Fibroblast of skin of left quadriceps (primary cell): ENCODE results near the gene SDC4.
A peak's percentile ranks its signal among the peaks of the same experiment; 100 is the strongest.

Experiments used
- DNase-seq, 2 experiments: peaks; one replicate each; pipeline ENCODE4 v3.0.0-alpha.2; 2013; ENCODE audit warnings: low read depth in 2 of 2

SDC4 gene

GRCh38 chr20:45297786-45298497 lies 50.3 kb downstream of the SDC4 start:
- DNase-seq, result no peak

- no peak for DNase-seq
These were observed 53.6 kb downstream of the SDC4 start for GRCh38 chr20:45294659-45295058.

- no peak for DNase-seq
These were observed 54.2 kb downstream of the SDC4 start for GRCh38 chr20:45294003-45294368.

GRCh38 chr20:45293041-45294002 lies 54.9 kb downstream of the SDC4 start:
- peak; percentile 17 to 30 for DNase-seq

- DNase-seq, result no peak
These were observed 55.9 kb downstream of the SDC4 start for GRCh38 chr20:45292343-45292742.

- no peak for DNase-seq
These were observed 56.7 kb downstream of the SDC4 start for GRCh38 chr20:45291526-45291925.

- peak; percentile 42 to 44 for DNase-seq
These were observed 57.4 kb downstream of the SDC4 start for GRCh38 chr20:45290677-45291355.

GRCh38 chr20:45289942-45290676 lies 58.1 kb downstream of the SDC4 start:
- DNase-seq, result no peak

- no peak for DNase-seq
These were observed 59.4 kb downstream of the SDC4 start for GRCh38 chr20:45288860-45289259.

- no peak for DNase-seq
These were observed 59.8 kb downstream of the SDC4 start for GRCh38 chr20:45288376-45288775.

GRCh38 chr20:45283551-45284057 lies 64.6 kb downstream of the SDC4 start:
- no peak for DNase-seq

GRCh38 chr20:45282700-45283550 lies 65.3 kb downstream of the SDC4 start:
- DNase-seq, result no peak

- no peak for DNase-seq
These were observed 68.2 kb downstream of the SDC4 start for GRCh38 chr20:45279992-45280391.

GRCh38 chr20:45275338-45275737 lies 72.9 kb downstream of the SDC4 start:
- DNase-seq, result no peak
